ENCODE data around the gene DSCAML1. TPM values are rescaled to one million over a fixed set of nuclear protein-coding genes. Genes with fewer than 3 reads are reported as not detected.

The DSCAML1 gene
- total and polyA plus RNA-seq, 2 of the 8 experiments (the other 6 are each of a cell fraction or from before 2014, with no cell fraction given) = 0.19 to 0.24 TPM

DNA sequence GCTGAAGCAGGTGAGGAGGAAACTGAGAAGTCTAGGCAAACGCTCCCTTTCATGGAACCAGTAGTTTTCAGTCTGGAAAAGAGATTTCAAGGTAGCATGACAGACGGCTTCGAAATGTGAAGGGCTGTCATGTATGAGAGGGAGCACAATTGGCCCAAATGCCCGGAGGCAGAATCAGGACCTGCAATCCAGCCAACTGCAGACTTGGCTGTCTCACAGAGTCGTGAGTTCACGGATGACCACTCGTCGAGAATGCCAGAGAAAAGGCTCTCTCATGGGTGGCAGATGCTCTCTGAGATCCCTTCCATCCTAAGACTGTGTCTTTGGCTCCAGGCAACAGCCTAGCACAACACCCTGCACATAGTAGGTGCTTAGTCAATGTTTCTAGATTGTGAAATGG, 134.8 kb downstream of the DSCAML1 start (continued):
- TF ChIP-seq, protein P1, sequence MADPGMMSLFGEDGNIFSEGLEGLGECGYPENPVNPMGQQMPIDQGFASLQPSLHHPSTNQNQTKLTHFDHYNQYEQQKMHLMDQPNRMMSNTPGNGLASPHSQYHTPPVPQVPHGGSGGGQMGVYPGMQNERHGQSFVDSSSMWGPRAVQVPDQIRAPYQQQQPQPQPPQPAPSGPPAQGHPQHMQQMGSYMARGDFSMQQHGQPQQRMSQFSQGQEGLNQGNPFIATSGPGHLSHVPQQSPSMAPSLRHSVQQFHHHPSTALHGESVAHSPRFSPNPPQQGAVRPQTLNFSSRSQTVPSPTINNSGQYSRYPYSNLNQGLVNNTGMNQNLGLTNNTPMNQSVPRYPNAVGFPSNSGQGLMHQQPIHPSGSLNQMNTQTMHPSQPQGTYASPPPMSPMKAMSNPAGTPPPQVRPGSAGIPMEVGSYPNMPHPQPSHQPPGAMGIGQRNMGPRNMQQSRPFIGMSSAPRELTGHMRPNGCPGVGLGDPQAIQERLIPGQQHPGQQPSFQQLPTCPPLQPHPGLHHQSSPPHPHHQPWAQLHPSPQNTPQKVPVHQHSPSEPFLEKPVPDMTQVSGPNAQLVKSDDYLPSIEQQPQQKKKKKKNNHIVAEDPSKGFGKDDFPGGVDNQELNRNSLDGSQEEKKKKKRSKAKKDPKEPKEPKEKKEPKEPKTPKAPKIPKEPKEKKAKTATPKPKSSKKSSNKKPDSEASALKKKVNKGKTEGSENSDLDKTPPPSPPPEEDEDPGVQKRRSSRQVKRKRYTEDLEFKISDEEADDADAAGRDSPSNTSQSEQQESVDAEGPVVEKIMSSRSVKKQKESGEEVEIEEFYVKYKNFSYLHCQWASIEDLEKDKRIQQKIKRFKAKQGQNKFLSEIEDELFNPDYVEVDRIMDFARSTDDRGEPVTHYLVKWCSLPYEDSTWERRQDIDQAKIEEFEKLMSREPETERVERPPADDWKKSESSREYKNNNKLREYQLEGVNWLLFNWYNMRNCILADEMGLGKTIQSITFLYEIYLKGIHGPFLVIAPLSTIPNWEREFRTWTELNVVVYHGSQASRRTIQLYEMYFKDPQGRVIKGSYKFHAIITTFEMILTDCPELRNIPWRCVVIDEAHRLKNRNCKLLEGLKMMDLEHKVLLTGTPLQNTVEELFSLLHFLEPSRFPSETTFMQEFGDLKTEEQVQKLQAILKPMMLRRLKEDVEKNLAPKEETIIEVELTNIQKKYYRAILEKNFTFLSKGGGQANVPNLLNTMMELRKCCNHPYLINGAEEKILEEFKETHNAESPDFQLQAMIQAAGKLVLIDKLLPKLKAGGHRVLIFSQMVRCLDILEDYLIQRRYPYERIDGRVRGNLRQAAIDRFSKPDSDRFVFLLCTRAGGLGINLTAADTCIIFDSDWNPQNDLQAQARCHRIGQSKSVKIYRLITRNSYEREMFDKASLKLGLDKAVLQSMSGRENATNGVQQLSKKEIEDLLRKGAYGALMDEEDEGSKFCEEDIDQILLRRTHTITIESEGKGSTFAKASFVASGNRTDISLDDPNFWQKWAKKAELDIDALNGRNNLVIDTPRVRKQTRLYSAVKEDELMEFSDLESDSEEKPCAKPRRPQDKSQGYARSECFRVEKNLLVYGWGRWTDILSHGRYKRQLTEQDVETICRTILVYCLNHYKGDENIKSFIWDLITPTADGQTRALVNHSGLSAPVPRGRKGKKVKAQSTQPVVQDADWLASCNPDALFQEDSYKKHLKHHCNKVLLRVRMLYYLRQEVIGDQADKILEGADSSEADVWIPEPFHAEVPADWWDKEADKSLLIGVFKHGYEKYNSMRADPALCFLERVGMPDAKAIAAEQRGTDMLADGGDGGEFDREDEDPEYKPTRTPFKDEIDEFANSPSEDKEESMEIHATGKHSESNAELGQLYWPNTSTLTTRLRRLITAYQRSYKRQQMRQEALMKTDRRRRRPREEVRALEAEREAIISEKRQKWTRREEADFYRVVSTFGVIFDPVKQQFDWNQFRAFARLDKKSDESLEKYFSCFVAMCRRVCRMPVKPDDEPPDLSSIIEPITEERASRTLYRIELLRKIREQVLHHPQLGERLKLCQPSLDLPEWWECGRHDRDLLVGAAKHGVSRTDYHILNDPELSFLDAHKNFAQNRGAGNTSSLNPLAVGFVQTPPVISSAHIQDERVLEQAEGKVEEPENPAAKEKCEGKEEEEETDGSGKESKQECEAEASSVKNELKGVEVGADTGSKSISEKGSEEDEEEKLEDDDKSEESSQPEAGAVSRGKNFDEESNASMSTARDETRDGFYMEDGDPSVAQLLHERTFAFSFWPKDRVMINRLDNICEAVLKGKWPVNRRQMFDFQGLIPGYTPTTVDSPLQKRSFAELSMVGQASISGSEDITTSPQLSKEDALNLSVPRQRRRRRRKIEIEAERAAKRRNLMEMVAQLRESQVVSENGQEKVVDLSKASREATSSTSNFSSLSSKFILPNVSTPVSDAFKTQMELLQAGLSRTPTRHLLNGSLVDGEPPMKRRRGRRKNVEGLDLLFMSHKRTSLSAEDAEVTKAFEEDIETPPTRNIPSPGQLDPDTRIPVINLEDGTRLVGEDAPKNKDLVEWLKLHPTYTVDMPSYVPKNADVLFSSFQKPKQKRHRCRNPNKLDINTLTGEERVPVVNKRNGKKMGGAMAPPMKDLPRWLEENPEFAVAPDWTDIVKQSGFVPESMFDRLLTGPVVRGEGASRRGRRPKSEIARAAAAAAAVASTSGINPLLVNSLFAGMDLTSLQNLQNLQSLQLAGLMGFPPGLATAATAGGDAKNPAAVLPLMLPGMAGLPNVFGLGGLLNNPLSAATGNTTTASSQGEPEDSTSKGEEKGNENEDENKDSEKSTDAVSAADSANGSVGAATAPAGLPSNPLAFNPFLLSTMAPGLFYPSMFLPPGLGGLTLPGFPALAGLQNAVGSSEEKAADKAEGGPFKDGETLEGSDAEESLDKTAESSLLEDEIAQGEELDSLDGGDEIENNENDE (IDR thresholded peaks at IDR 0.05; ENCODE audit: insufficient replicate concordance, low read length) = no peak
- no peak for TF ChIP-seq POLR2AphosphoS5 (IDR thresholded peaks at IDR 0.05; ENCODE audit: low read depth, low read length)
- no peak for TF ChIP-seq CREB1 (IDR thresholded peaks at IDR 0.05)
- no peak for TF ChIP-seq SIN3A (conservative IDR thresholded peaks at IDR 0.05 in 1 of 2, IDR thresholded peaks at IDR 0.05 in 1 of 2; ENCODE audit: low read depth in 1 of 2, low read length in 2 of 2)
- TF ChIP-seq, protein P2, sequence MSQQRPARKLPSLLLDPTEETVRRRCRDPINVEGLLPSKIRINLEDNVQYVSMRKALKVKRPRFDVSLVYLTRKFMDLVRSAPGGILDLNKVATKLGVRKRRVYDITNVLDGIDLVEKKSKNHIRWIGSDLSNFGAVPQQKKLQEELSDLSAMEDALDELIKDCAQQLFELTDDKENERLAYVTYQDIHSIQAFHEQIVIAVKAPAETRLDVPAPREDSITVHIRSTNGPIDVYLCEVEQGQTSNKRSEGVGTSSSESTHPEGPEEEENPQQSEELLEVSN (IDR thresholded peaks at IDR 0.05) = no peak
- no peak for TF ChIP-seq KDM4A (IDR thresholded peaks at IDR 0.05; ENCODE audit: low read depth, low read length, severe bottlenecking)
- TF ChIP-seq TAF7 (optimal IDR thresholded peaks at IDR 0.05; ENCODE audit: borderline replicate concordance, low read depth, low read length) = no peak
- no peak for TF ChIP-seq PHF8 (conservative IDR thresholded peaks at IDR 0.05; ENCODE audit: low read depth, low read length)
- TF ChIP-seq EZH2 (IDR thresholded peaks at IDR 0.05; ENCODE audit: low read depth, low read length, severe bottlenecking) = no peak
- TF ChIP-seq SP4 (IDR thresholded peaks at IDR 0.05; ENCODE audit: low read length) = no peak

Measured in H1 (cell line).